GDM1 (cell line): Measurements from ENCODE around the gene VGF.
"Not testable (repeated sequence)": the region's sequence is repeated elsewhere in the genome, so short reads cannot be mapped to it uniquely, and the experiment has no call there.

Experiments
- DNase-seq: peaks from one replicate; lab custom pipeline; 2025; lab: John Stamatoyannopoulos, UW

VGF gene

DNA sequence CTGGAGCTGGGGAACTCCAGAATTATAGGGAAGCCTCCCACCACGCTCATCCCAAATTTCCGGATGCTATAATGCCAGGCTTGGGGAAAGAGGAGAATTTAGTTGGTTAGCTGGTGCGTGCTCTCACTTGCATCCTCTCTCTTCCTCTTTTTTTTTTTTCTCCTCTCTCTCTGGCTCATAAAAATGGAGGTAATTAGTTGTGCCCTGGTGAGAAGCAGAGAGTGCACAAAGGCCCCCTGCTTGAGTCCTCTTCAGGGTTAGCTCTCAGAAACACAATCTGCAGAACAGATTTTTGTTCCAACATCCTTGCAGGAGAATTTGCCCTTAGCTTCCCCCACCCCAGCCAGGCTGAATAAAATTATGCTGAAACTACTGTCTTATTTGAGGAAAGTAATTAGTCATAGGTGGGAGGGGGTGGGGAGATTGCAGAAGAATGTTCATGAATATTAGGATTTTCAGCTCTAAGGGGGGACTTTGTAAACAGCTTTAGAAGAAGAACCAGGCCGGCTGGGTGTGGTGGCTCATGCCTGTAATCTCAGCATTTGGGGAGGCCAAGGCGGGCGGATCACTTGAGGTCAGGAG lies 30.9 kb downstream of the VGF start:
- DNase-seq = no peak

DNA sequence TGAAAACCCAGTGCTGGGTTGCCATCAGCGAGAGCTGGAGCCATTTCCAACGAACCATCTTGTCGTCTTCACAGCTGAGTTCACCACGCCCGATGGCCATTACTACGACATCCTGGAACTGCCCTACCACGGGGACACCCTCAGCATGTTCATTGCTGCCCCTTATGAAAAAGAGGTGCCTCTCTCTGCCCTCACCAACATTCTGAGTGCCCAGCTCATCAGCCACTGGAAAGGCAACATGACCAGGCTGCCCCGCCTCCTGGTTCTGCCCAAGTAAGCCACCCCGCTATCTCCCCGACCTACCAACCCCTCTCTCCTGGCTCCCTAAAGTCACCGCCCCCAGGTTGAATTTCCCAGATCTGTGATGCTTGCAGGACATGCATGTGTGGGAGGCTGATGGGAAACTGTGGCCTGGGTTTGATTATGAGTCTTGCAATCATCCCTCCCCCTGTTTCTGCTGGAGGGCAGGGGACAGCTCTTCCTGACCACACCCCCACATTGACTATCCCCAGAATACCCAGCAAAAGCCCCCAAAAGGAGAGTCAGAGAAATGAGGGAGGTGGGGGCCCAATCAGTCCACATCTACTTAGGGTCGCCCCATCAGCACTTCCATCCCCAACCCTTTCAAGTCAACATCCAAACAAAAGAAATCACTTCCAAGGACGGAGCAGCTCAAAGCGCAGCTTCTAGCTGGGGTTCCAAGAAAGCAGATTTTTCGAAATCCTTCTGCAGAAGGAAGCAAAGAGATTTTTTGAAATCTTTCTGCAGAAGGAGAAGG lies 31.6 kb downstream of the VGF start:
- no peak for DNase-seq

DNA sequence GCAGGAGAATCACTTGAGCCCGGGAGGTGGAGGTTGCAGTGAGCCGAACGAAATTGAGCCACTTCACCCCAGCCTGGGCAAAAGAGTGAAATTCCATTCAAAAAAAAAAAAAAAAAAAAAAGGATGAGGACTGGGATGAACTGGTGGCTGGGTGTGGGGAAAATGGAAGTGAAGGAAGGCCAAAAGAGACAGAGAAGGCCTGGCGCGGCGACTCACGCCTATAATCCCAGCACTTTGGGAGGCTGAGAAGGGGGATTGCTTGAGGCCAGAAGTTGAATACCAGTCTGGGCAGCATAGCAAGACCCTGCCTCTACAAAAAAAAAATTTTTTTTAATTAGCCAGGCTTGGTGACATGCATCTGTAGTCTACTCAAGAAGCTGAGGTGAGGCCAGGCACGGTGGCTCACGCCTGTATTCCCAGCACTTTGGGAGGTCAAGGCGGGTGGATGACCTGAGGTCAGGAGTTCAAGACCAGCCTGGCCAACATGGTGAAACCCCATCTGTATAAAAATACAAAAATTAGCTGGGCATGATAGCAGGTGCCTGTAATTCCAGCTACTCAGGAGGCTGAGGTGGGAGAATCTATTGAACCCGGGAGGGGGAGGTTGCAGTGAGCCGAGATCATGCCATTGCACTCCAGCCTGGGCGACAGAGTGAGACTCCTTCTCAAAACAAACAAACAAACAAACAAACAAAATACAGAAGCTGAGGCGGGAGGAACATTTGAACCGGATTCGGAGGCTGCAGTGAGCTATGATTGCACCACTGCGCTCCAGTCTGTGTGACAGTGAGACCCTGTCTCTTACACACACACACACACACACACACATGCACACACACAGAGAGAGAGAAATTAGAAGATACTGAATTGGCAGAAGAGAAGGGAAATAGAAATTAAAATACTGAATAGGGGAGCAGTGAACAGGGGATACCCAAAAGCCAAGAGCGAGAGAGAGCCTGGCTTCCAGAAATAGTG lies 32.5 kb downstream of the VGF start:
- not testable (repeated sequence) for DNase-seq

DNA sequence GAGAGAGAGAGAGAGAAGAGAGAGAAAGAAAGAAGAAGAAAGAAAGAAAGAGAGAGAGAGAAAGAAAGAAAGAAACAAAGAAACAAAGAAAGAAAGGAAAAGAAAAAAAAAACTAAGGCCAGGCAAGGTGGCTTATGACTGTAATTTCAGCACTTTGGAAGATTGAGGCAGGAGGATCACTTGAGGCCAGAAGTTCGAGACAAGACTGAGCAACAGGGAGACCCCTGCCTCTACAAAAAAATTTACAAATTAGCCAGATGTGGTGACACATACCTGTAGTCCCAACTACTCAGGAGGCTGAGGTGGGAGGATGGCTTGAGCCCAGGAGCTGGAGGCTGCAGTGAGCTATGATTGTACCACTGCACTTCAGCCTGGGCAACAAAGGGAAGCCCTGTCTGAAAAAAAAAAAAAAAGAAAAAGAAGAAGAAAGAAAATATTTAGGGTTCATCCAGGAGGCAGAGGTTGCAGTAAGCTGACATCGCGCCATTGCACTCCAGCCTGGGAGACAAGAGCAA lies 35.7 kb downstream of the VGF start:
- no peak for DNase-seq

DNA sequence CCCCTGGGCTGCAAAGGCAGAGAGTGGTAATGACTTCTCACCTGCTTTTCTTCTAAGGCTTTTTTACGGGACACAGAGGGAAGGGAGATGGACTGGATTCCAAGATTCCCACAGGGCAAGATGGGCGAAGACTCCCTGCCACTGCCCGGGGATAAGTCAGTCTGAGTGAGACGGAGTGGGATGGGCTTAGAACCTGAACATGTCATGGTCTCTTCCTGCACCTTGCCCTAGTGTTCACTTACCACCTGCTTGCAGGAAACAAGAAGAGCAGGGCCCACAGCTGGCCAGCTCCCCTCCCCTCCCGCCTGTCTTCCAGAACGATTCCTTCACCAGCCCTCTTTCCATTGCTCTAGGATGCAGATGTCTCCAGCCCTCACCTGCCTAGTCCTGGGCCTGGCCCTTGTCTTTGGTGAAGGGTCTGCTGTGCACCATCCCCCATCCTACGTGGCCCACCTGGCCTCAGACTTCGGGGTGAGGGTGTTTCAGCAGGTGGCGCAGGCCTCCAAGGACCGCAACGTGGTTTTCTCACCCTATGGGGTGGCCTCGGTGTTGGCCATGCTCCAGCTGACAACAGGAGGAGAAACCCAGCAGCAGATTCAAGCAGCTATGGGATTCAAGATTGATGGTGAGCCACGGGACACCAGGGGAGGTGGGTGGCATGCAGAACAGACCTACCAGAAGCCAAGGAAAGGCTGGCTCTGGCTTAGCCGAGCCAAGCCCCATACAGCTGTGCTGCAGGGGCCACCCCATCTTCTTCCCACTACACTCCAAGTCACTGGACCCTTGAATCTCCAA lies 37.1 kb downstream of the VGF start:
- DNase-seq = no peak

DNA sequence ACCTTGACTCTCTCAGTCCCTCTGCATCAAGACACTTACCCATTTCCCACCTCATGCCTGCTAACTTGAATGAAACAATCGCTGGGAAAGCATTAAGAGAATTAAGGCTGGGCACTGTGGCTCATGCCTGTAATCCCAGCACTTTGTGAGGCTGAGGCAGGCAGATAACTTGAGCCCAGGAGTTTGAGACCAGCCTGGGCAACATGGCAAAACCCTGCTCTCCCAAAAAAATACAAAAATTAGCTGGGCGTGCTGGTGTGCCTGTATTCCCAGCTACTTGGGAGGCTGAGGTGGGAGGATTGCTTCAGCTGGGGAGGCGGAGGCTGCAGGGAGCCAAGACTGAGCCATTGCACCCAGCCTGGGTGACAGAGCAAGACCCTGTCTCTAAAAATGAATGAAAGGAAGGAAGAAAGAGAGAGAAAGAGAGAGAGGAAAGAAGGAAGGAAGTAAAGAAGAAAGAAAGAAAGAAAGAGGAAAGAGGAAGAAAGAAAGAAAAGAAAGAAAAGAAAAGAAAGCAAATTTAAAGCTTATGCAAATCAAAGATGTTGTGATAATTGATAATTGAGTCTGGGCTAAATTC lies 37.8 kb downstream of the VGF start:
- no peak for DNase-seq

DNA sequence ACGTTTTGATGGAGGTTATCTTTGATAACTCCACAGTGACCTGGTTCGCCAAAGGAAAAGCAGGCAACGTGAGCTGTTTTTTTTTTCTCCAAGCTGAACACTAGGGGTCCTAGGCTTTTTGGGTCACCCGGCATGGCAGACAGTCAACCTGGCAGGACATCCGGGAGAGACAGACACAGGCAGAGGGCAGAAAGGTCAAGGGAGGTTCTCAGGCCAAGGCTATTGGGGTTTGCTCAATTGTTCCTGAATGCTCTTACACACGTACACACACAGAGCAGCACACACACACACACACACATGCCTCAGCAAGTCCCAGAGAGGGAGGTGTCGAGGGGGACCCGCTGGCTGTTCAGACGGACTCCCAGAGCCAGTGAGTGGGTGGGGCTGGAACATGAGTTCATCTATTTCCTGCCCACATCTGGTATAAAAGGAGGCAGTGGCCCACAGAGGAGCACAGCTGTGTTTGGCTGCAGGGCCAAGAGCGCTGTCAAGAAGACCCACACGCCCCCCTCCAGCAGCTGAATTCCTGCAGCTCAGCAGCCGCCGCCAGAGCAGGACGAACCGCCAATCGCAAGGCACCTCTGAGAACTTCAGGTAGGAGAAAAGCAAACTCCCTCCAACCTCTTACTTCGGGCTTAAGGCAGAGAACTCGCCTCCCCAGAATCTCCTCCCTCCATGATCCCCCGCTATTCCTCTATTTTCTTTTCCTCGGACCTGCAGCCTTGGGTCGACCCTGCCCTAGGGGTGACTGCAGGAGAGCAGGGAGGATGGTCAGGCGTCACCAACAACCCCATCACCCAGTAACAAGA lies 38.5 kb downstream of the VGF start, which contains the start of gene SERPINE1:
Gene SERPINE1 (plus strand): TSS at position 454 of the 809 bp plus-strand sequence. CDS start 1,290 bp downstream, outside the sequence.
- DNase-seq = peak; percentile 77

DNA sequence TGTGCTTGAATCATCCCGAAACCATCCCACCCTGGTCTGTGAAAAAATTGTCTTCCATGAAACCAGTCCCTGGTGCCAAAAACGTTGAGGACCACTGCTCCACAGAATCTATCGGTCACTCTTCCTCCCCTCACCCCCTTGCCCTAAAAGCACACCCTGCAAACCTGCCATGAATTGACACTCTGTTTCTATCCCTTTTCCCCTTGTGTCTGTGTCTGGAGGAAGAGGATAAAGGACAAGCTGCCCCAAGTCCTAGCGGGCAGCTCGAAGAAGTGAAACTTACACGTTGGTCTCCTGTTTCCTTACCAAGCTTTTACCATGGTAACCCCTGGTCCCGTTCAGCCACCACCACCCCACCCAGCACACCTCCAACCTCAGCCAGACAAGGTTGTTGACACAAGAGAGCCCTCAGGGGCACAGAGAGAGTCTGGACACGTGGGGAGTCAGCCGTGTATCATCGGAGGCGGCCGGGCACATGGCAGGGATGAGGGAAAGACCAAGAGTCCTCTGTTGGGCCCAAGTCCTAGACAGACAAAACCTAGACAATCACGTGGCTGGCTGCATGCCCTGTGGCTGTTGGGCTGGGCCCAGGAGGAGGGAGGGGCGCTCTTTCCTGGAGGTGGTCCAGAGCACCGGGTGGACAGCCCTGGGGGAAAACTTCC lies 39.2 kb downstream of the VGF start:
- no peak for DNase-seq

DNA sequence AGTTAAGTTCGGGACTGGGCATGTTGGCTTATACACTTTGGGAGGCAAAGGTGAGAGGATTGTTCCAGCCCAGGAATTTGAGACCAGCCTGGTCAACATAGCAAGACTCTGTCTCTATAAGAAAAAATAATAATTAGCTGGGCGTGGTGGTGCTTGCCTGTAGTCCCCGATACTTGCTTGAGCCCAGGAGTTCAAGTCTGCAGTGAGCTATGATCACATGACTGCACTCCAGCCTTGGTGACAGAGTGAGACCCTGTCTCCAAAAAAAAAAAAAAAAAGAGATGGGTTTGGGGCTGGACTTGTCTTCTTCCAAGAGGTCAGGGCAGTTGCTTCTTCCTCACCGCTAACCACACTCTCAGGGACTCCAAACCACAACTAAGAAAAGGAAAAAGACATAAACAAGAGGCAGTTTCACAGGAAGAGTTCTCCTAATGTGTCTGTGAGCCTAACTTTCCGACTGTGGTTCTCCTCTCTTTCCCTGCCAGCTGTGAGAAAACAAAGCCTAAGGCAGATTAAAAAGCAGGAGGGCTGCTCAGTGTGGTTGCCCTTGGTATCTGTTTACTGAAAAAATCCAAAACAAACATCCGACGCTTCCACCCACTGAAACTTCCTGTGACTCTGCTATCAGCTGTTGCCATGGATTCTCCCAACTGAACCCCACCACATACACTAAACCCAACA lies 40.9 kb downstream of the VGF start:
- peak; percentile 60 for DNase-seq

DNA sequence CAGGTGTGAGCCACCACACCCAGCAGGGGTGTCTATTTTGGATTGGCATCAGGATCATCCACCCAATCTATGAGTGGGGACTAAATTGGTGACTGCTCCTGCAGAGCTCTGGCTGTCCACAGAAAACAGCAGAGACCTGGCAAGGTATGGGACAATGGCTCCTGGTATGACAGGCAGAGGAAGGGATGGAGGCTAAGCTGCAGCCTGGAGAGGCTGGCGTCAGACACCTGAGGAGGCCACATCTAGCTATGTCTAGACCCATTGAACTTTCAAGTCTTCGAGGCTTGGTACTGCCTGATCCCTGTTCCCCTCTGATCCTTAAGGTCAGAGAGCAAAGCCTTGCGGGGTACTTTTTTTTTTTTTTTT lies 41.7 kb downstream of the VGF start:
- DNase-seq = no peak

DNA sequence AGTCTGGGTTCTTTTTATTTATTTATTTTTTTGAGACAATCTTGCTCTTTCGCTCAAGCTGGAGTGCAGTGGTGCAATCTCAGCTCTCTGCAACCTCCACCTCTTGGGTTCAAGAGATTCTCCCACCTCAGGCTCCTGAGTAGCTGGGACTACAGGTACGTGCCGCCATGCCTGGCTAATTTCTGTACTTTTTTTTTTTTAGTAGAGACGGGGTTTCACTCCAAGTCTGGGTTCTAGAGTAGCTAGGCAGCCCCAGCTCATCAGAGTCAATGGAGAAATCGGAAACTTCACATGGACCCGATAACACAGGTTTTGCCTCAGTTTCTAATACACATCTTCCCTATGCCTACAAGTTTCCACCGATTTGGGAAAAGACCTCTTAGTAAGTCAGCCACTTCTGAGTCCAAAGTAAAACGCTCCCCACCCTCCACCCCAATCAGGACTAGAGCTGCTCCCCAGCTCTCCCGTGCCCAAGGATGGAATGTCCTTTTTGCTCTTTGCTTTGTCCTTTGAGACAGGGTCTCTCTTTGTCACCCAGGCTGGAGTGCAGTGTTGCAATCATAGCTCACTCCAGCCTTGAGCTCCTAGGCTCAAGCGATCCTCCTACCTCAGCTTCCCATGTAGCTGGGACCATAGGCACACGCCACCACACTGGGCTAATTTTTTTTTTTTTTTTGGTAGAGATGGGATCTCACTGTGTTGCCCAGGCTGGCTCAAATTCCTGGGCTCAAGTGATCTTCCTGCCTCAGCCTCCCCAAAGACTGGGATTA lies 42.3 kb downstream of the VGF start:
- no peak for DNase-seq

DNA sequence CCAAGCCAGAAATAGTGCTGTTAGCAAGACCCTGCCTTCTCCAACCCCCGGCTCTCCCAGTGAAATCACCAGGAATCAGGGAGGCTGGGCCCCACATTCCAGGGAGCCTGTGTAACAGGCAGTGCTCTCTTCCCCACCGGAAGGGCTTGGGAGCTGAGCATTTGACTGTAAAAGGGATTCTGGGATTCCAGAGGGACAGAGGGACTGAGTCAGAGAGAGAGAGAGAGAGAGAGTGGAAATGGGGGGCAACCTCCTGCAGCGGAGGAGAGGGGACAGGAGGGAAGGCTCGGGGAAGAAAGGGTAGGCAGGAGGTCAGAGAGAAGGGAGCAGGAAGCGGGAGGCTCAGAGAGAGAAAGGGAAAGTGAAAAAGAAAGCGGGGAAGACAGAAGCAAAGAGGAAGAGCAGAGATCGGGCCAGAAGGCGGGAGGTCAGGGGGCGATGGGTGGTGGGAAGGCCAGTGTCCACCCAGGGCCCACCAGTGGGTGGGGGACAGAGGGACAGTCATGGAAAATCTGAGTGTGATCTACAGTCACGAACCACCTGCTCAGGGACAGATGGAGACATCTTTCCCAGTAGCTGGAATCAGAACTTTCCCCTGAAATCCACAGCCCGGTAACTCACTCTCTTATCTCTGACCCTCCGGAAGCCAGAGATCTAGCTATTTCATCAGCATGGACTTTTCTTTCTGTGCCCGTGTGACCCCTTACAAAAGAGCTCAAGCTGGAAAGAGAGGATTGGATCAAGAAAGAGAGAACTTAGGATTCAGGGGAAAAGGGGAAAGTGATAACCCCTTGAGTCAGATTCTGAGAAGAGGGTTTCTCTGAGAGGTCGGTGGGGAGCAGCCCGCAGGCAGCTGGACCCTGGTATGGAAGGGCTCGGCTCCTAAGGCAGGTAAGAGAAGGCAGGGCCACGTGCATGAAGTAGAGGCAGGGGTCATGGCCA lies 43.1 kb downstream of the VGF start:
- no peak for DNase-seq

DNA sequence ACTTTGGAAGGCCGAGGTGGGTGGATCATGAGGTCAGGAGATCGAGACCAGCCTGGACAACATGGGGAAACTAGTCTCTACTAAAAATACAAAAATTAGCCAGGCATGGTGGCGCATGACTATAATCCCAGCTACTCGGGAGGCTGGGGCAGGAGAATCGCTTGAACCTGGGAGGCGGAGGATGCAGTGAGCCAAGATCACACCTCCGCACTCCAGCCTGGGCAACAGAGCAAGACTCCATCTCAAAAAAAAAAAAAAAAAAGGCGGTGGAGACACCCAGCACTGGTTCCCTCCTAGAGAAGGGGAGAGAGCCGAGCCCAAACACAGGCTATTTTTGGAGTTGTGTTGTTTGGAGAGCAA lies 43.8 kb downstream of the VGF start:
- not testable (repeated sequence) for DNase-seq

DNA sequence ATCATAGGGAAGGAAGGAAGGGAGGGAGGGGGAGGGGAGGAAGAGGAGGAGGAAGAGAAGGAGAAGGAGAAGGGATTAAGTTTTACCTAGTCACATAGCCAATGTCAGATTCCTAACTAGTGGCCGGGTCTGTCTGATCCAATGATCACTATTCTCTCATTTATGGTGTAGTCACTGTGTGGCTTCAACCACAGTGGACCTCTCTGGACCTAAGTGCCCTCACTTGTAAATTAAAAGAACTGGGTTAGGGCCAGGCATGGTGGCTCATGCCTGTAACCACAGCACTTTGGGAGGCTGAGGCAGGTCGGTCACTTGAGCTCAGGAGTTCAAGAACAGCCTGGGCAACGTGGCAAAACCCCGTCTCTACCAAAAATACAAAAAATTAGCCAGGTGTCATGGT lies 45.1 kb downstream of the VGF start:
- no peak for DNase-seq

DNA sequence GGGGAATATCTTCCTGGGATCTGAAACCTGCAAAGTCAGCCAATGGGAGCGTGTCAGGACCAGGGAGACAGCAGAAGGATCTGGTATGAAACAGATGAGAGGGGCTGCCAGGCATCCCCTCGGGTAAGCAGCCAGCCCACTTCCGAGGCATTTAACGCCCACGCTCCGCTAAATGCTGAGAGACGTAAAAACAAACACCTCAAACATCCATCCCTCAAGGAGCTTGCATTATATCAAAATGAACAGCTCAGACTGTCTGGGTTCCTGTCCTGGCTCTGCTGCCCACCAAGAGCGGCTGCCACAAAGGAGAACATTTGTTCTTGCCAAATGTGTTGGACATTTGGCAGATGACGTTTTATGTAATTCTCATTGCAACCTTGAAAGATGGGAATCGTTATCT lies 45.5 kb downstream of the VGF start:
- DNase-seq = no peak

DNA sequence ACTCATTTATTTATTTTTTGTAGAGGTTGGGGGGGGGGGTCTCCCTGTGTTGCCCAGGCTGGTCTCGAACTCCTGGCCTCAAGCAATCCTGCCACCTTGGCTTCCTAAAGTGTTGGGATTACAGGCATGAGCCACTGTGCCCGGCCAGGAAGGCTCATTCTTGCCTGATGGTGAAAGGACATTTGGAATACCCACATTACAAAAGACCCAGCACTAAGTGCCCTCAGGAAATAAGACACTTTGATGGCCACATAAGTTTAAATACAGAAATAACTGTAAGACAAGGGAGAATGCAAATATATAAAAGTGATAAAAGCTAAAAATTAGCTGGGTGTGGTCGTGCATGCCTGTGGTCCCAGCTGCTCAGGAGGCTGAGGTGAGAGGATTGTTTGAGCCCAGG lies 46.5 kb downstream of the VGF start:
- no peak for DNase-seq

DNA sequence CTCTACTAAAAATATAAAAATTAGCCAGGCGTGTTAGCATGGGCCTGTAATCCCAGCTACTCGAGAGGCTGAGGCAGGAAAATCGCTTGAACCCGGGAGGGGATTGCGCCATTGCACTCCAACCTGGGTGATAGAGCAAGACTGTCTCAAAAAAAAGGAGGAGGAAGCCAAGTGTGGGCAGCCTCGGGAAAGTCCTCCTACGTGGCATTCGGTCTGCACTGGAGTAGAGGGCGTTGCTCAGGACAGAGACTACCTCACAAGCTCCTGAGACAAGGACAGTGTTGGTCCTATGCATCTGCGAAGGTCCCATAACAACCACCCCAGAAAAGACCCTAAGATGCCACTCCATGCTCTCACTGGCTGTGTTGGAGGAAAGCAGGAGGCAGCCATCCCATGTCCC lies 48.5 kb downstream of the VGF start:
- DNase-seq = no peak
